Fibroblast of skin of left quadriceps (primary cell): ENCODE data around the gene ASIC3.
"Not testable (repeated sequence)": the region's sequence is repeated elsewhere in the genome, so short reads cannot be mapped to it uniquely, and the experiment has no call there.

Experiments
- DNase-seq, 2 experiments: peaks; one replicate each; pipeline ENCODE4 v3.0.0-alpha.2; 2013; ENCODE audit warnings: low read depth in 2 of 2

Gene ASIC3

GRCh38 chr7:151032936-151033863, 15.1 kb upstream of the ASIC3 start:
- no peak for DNase-seq

DNA sequence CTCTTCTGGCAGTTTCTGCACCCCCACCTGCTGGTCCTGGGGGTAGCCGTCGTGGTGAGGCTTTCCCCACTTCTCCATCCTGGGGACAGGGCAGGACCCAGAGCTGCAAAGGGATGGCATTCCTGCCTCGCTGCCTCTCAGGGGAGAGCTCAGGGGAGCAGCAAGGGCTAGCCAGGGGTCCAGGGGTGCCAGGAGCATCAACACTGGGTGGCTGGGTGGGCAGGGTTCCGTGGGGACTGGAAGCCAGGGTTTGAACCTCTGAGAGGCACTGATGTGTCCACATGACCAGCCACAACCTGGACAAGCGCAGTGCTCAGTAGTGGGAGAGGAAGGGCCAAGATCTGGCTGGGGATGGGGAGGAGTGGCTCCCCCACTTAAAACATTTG, 14.5 kb upstream of the ASIC3 start:
- DNase-seq = no peak

- DNase-seq = no peak
Measured at GRCh38 chr7:151034312-151035025, 13.9 kb upstream of the ASIC3 start.

- DNase-seq = no peak
Measured at GRCh38 chr7:151035026-151035717, 13.2 kb upstream of the ASIC3 start.

- DNase-seq = no peak
Measured at GRCh38 chr7:151035902-151036301, 12.4 kb upstream of the ASIC3 start.

GRCh38 chr7:151038951-151039849, 9.1 kb upstream of the ASIC3 start:
- DNase-seq = peak in 1 of 2 experiments; percentile 44

- DNase-seq = no peak
Measured at GRCh38 chr7:151039850-151040548, 8.3 kb upstream of the ASIC3 start.

DNA sequence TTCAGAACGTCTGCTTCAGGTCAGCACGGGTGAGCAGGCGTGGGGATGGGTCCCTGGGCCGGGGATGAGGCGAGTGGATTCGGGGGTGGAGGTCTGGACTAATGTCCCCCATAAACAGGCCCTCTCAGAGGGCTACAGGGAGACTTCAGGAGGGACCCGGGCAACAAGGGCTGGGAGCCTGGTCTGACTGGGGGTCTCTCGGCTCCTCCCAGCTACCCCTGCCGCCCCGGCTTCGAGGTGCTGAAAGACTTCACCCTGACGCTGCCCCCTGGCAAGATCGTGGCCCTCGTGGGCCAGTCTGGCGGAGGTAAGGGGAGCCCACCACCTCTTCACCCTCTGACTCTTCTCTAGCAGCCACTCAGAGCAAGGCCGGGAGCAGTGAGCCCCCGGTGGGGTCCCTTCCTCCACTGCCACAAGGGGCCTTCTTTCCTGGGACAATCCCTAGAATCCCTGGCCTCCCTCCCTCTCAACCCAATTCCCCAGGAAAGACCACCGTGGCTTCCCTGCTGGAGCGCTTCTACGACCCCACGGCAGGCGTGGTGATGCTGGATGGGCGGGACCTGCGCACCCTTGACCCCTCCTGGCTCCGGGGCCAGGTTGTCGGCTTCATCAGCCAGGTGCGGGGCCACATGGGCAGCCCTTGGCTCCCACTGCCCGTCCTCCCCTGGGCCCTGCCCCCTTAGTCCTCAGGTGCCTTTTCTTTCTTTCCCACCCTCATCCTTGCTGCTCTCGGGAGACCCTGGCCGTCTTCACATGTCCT, 7.5 kb upstream of the ASIC3 start:
- DNase-seq = no peak

DNA sequence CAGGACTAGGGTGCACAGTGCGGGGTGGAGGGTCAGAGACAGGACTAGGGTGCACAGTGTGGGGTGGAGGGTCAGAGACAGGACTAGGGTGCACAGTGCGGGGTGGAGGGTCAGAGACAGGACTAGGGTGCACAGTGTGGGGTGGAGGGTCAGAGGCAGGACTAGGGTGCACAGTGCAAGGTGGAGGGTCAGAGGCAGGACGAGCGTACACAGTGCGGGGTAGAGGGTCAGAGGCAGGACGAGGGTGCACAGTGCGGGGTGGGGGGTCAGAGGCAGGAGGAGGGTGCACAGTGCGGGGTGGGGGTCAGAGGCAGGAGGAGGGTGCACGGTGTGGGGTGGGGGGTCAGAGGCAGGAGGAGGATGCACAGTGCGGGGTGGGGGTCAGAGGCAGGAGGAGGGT, 4.9 kb upstream of the ASIC3 start:
- DNase-seq = not testable (repeated sequence)

DNA sequence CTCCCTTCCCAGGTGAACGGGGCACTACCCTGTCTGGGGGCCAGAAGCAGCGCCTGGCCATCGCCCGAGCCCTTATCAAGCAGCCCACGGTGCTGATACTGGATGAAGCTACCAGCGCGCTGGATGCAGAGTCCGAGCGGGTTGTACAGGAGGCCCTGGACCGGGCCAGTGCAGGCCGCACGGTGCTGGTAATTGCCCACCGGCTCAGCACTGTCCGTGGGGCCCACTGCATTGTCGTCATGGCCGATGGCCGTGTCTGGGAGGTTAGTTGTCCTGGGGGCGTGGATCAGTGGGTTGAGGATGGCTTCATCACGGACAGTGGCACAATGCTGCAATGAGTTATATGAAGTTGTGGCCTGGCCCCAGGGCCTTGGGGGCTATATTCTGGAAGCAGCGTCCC, 4.4 kb upstream of the ASIC3 start:
- no peak for DNase-seq

DNA sequence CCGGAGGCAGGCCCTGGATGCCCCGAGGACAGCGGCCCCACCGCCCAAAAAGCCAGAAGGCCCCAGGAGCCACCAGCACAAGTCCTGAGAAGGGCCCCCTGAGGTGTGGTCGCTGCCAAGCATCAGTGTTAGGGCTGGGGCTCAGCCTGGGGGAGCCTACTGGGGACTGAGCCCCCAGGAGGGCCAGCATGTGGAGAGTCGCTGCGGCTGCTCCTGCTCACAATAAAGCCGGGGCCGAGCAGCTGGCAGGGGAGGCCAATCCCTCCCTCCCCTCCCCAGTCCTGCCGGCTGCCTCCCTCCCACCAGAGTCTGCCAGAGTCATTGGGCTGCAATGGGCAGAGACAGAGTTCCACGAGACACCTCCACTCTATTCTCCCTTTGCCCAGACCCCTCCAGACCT, 3.1 kb upstream of the ASIC3 start:
- DNase-seq = no peak

DNA sequence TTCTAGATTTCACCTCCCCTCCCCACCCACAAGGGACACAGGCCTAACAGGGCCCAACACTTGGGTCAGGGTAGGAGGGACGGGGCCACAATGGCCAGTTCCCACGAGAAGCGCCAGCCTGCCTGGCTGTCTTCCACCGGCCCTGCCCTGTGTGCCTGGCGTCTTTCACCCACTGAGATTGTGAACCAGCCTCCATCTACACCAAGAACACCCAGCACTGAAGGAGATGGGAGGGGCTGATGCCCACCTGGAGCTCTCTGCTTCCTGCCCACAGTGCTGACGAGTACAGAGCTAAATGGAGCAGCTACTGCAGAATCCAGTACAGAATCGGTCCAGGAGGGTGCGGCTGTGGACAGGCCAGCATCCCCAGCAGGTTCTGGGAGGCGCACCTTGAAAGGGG, 2.4 kb upstream of the ASIC3 start:
- no peak for DNase-seq

- DNase-seq = peak in 1 of 2 experiments; percentile 26
Measured at GRCh38 chr7:151046603-151047573, 1.4 kb upstream of the ASIC3 start.

DNA sequence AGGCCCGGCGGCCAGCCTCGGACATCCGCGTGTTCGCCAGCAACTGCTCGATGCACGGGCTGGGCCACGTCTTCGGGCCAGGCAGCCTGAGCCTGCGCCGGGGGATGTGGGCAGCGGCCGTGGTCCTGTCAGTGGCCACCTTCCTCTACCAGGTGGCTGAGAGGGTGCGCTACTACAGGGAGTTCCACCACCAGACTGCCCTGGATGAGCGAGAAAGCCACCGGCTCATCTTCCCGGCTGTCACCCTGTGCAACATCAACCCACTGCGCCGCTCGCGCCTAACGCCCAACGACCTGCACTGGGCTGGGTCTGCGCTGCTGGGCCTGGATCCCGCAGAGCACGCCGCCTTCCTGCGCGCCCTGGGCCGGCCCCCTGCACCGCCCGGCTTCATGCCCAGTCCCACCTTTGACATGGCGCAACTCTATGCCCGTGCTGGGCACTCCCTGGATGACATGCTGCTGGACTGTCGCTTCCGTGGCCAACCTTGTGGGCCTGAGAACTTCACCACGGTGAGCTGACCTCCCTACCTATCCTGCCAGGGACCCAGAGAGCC, 656 bp downstream of the ASIC3 start:
- no peak for DNase-seq

- peak in 1 of 2 experiments; percentile 25 for DNase-seq
Measured at GRCh38 chr7:151051108-151051507, 2.8 kb downstream of the ASIC3 start.

GRCh38 chr7:151053096-151053495, 4.8 kb downstream of the ASIC3 start:
- DNase-seq = no peak

DNA sequence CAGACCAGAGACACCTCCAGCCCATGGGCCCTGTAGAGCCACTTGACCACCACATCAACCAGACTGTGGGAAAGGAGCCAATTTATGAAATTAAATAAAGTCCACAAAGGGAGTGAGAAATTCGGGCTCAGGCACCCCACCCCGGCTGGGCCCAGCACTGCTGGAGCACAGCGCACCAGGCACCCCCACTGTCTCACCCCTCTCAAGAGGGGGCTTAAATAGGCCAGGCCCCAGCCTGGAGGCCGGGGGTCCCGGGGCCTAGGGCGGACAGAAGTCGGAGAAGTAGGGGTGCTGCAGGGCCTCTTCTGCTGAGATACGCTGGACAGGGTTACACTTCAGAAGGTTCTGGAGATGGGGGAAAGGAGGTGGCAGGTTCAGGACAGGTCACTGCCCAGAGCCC, 5.4 kb downstream of the ASIC3 start:
- no peak for DNase-seq

GRCh38 chr7:151056283-151056665, 7.9 kb downstream of the ASIC3 start:
- no peak for DNase-seq
